Measurements from ENCODE around the gene TBX4. TPM values are rescaled to one million over a fixed set of nuclear protein-coding genes. Genes with fewer than 3 reads are reported as not detected.

Gene TBX4
- total and polyA plus RNA-seq, 4 donors, result not detected

DNA sequence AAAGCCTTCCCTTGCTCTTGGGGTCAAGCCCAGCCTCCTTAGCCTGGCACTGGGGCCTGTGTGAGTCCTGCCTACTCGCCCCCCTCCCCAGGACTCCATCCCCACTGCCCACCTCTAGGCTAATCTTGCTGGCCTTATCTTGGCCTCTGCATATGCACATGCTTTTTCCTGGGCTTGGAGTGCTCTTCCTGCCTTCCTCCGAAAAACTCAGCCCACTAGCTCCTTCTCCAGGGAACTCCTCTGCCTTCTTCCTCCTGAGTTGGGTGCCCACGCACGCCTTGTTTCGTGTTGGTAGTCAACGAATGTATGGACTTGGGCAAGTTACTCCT, 36.0 kb upstream of the TBX4 start:
- Histone ChIP-seq H3K27ac (ENCODE audit: low read depth in 1 of 2, low read length in 2 of 2) (no peak overlapping the region), H3K4me3 (ENCODE audit: low read depth in 1 of 3, low read length in 3 of 3) (no peak overlapping the region), H3K9me3 (ENCODE audit: control insufficient read depth in 4 of 4, low read length in 3 of 4) (no peaks in the 10 kb centered on the region), H3K27me3 (ENCODE audit: control insufficient read depth in 4 of 4, insufficient read depth in 4 of 4, low read length in 3 of 4) (peaks cover 0 to 5% (median 0%) of the 10 kb centered on the region in 4 donors), H3K36me3 (ENCODE audit: control insufficient read depth in 4 of 4, insufficient read depth in 3 of 4, low read depth in 1 of 4, low read length in 3 of 4) (no peaks in the 10 kb centered on the region), H3K9ac (ENCODE audit: low read depth in 1 of 2, low read length in 2 of 2) (no peak overlapping the region), H3K4me1 (ENCODE audit: control insufficient read depth in 4 of 4, insufficient read depth in 4 of 4, low read length in 3 of 4) (peaks cover 2 to 30% (median 16%) of the 10 kb centered on the region in 4 donors)
- no peak for DNase-seq (ENCODE audit: low spot score)
- WGBS, result 79% methylated on average over 6 of the region's 6 CpGs
- no peak for TF ChIP-seq EGR1 (IDR thresholded peaks at IDR 0.05; ENCODE audit: low read depth in 2 of 2)
- no peak for TF ChIP-seq TAF1 (conservative IDR thresholded peaks at IDR 0.05)
- TF ChIP-seq, protein P1, sequence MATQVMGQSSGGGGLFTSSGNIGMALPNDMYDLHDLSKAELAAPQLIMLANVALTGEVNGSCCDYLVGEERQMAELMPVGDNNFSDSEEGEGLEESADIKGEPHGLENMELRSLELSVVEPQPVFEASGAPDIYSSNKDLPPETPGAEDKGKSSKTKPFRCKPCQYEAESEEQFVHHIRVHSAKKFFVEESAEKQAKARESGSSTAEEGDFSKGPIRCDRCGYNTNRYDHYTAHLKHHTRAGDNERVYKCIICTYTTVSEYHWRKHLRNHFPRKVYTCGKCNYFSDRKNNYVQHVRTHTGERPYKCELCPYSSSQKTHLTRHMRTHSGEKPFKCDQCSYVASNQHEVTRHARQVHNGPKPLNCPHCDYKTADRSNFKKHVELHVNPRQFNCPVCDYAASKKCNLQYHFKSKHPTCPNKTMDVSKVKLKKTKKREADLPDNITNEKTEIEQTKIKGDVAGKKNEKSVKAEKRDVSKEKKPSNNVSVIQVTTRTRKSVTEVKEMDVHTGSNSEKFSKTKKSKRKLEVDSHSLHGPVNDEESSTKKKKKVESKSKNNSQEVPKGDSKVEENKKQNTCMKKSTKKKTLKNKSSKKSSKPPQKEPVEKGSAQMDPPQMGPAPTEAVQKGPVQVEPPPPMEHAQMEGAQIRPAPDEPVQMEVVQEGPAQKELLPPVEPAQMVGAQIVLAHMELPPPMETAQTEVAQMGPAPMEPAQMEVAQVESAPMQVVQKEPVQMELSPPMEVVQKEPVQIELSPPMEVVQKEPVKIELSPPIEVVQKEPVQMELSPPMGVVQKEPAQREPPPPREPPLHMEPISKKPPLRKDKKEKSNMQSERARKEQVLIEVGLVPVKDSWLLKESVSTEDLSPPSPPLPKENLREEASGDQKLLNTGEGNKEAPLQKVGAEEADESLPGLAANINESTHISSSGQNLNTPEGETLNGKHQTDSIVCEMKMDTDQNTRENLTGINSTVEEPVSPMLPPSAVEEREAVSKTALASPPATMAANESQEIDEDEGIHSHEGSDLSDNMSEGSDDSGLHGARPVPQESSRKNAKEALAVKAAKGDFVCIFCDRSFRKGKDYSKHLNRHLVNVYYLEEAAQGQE (IDR thresholded peaks at IDR 0.05), result no peak
- TF ChIP-seq, protein P2, sequence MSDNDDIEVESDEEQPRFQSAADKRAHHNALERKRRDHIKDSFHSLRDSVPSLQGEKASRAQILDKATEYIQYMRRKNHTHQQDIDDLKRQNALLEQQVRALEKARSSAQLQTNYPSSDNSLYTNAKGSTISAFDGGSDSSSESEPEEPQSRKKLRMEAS (IDR thresholded peaks at IDR 0.05), result no peak
- no peak for TF ChIP-seq YY1 (IDR thresholded peaks at IDR 0.05)
- TF ChIP-seq JUND (IDR thresholded peaks at IDR 0.05), result no peak
- no peak for TF ChIP-seq NR2F2 (IDR thresholded peaks at IDR 0.05)
- TF ChIP-seq, protein P3, sequence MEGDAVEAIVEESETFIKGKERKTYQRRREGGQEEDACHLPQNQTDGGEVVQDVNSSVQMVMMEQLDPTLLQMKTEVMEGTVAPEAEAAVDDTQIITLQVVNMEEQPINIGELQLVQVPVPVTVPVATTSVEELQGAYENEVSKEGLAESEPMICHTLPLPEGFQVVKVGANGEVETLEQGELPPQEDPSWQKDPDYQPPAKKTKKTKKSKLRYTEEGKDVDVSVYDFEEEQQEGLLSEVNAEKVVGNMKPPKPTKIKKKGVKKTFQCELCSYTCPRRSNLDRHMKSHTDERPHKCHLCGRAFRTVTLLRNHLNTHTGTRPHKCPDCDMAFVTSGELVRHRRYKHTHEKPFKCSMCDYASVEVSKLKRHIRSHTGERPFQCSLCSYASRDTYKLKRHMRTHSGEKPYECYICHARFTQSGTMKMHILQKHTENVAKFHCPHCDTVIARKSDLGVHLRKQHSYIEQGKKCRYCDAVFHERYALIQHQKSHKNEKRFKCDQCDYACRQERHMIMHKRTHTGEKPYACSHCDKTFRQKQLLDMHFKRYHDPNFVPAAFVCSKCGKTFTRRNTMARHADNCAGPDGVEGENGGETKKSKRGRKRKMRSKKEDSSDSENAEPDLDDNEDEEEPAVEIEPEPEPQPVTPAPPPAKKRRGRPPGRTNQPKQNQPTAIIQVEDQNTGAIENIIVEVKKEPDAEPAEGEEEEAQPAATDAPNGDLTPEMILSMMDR (IDR thresholded peaks at IDR 0.05; ENCODE audit: low read depth, low read length, missing input control), result no peak
- TF ChIP-seq, protein P4, sequence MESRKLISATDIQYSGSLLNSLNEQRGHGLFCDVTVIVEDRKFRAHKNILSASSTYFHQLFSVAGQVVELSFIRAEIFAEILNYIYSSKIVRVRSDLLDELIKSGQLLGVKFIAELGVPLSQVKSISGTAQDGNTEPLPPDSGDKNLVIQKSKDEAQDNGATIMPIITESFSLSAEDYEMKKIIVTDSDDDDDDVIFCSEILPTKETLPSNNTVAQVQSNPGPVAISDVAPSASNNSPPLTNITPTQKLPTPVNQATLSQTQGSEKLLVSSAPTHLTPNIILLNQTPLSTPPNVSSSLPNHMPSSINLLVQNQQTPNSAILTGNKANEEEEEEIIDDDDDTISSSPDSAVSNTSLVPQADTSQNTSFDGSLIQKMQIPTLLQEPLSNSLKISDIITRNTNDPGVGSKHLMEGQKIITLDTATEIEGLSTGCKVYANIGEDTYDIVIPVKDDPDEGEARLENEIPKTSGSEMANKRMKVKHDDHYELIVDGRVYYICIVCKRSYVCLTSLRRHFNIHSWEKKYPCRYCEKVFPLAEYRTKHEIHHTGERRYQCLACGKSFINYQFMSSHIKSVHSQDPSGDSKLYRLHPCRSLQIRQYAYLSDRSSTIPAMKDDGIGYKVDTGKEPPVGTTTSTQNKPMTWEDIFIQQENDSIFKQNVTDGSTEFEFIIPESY (IDR thresholded peaks at IDR 0.05), result no peak
- TF ChIP-seq HNF4G (IDR thresholded peaks at IDR 0.05), result no peak
- TF ChIP-seq RXRA (IDR thresholded peaks at IDR 0.05), result no peak
- no peak for TF ChIP-seq SP1 (IDR thresholded peaks at IDR 0.05)
- TF ChIP-seq GABPA (IDR thresholded peaks at IDR 0.05 in 1 of 2, conservative IDR thresholded peaks at IDR 0.05 in 1 of 2), result no peak
- no peak for TF ChIP-seq FOXA1 (IDR thresholded peaks at IDR 0.05)
- TF ChIP-seq, protein P5, sequence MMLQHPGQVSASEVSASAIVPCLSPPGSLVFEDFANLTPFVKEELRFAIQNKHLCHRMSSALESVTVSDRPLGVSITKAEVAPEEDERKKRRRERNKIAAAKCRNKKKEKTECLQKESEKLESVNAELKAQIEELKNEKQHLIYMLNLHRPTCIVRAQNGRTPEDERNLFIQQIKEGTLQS (IDR thresholded peaks at IDR 0.05), result no peak
- TF ChIP-seq FOXA2 (IDR thresholded peaks at IDR 0.05), result no peak

Measured in liver (tissue), 9 donors.